ENCODE data around the gene ST3GAL6.

DNA sequence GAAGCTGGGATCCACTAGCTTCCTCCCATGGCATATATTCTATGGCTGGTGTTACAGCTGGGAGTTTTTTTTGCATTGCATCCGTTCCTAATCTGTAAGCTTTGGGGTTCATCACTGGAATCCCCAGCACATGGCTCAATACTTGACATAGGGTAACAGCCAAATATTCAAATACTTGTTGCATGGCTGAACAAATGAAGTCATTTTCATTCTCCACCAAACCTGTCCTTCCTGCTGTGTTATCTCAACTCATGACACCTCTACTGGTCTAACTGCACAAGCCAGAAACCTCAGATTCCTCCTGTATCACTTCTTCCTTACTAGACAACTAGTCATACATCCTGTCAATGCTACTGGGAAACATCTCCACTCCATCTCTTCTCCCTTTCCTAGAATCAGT is 43.4 kb downstream of the ST3GAL6 start:
- TF ChIP-seq, protein P1, sequence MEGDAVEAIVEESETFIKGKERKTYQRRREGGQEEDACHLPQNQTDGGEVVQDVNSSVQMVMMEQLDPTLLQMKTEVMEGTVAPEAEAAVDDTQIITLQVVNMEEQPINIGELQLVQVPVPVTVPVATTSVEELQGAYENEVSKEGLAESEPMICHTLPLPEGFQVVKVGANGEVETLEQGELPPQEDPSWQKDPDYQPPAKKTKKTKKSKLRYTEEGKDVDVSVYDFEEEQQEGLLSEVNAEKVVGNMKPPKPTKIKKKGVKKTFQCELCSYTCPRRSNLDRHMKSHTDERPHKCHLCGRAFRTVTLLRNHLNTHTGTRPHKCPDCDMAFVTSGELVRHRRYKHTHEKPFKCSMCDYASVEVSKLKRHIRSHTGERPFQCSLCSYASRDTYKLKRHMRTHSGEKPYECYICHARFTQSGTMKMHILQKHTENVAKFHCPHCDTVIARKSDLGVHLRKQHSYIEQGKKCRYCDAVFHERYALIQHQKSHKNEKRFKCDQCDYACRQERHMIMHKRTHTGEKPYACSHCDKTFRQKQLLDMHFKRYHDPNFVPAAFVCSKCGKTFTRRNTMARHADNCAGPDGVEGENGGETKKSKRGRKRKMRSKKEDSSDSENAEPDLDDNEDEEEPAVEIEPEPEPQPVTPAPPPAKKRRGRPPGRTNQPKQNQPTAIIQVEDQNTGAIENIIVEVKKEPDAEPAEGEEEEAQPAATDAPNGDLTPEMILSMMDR (IDR thresholded peaks at IDR 0.05), result no peak
- TF ChIP-seq POLR2AphosphoS5 (IDR thresholded peaks at IDR 0.05), result no peak

Measured in sigmoid colon (tissue), 4 donors.